LNCAP (cell line): Measurements from ENCODE around the gene FASTKD3.

Source experiments
- CTCF ChIP-seq: fragments of 450-650 bp; IDR thresholded peaks from 2 replicates; pipeline ENCODE4 v1.5.1; 2017; ENCODE audit warnings: mild to moderate bottlenecking

FASTKD3 gene

GRCh38 chr5:7904170-7904569, 35.3 kb upstream of the FASTKD3 start:
- TF ChIP-seq CTCF = no peak

DNA sequence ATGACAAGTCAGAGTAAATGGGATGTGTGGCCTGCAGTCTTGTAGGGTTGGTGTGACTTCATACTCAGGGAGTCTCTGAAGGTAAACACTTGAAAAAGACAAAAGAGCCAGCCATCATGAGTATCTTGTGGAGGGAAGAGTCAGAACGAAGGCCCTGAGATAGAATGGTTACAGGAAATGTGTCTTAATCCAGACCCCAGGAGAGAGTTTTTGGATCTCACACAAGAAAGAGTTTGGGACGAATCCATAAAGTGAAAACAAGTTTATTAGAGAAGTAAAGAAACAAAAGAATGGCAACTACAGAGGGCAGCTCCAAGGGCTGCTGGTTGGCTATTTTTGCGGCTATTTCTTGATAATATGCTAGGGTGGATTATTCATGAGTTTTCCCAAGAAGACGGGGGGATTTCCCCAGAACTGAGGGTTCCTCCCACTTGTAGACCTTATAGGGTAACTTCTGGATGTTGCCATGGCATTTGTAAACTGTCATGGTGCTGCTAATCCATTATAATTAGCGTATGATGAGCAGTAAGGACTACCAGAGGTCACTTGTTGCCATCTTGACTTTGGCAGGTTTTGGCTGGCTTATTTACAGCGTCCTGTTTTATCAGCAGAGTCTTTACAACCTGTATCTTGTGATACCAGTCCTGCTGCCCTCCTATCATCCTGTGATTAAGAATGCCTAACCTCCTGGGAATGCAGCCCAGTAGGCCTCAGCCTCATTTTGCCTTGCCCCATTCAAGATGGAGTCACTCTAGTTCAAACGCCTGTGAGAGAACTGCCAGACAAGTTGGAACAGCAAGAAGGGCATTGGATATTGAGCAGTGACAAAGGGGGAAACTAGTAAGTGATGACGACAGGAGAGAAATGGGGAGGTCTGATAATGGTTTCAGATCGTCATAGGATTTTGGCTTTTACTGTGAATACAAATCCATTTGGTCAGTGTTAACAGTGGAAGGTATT, 34.1 kb upstream of the FASTKD3 start:
- no peak for TF ChIP-seq CTCF

DNA sequence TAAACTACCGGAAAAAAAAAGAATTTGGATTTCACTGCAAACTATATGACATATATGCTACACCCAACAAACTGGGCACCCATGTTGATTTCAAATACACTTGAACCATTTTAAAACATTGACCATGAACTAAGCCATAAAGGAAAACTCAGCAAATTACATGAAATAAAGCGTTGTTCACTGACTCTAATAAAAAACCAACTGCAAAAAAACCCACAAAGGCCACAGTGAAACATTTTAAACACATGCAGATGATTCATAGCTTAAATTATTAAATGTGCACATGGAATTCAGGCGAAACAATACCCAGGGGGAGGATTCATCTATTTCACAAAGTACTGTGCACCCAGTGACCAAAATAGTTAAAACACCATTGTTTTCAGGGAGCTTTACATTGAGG, 33.4 kb upstream of the FASTKD3 start:
- no peak for TF ChIP-seq CTCF

GRCh38 chr5:7897014-7897600, 28.3 kb upstream of the FASTKD3 start:
- TF ChIP-seq CTCF = peak; percentile 70

GRCh38 chr5:7894860-7895259, 26.0 kb upstream of the FASTKD3 start:
- TF ChIP-seq CTCF = no peak

GRCh38 chr5:7894439-7894838, 25.6 kb upstream of the FASTKD3 start:
- no peak for TF ChIP-seq CTCF

- no peak for TF ChIP-seq CTCF
Measured at GRCh38 chr5:7888901-7889300, 20.1 kb upstream of the FASTKD3 start.
